ENCODE results near the gene ZHX3. TPM values are rescaled to one million over a fixed set of nuclear protein-coding genes. Genes with fewer than 3 reads are reported as not detected.

ZHX3 gene
- total RNA-seq, 4 donors from 2014 or later: 89.3 to 173 (median 156) TPM

DNA sequence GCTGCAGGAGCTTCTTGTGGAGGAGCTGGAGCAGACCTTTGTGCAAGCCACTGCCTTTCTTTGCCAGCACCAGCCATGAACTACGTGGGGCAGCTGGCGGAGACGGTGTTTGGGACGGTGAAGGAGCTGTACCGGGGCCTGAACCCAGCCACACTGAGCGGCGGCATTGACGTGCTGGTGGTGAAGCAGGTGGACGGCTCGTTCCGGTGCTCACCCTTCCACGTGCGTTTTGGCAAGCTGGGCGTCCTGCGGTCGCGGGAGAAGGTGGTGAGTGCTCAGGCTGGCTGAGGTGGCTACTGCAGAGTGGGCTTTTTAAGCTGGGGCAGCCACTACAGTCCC lies 28.2 kb upstream of the ZHX3 start:
- no peaks in the 10 kb centered on the region for H3K27me3 ChIP-seq
- H3K36me3 ChIP-seq: peaks cover 3 to 56% (median 32%) of the 10 kb centered on the region in 4 donors
- H3K4me3 ChIP-seq: no peak overlapping the region
- H3K9me3 ChIP-seq: no peaks in the 10 kb centered on the region
- 90% methylated on average over 17 of the region's 17 CpGs for WGBS
- DNase-seq (ENCODE audit: extremely low spot score): no peak
- intact Hi-C loops (cut with DNase I): loop anchor here (10.0 kb wide), 1 partner anchor 381 kb away; no protein-coding TSS in a partner anchor
- TF ChIP-seq EP300 (IDR thresholded peaks at IDR 0.05): no peak
- TF ChIP-seq, protein P1, sequence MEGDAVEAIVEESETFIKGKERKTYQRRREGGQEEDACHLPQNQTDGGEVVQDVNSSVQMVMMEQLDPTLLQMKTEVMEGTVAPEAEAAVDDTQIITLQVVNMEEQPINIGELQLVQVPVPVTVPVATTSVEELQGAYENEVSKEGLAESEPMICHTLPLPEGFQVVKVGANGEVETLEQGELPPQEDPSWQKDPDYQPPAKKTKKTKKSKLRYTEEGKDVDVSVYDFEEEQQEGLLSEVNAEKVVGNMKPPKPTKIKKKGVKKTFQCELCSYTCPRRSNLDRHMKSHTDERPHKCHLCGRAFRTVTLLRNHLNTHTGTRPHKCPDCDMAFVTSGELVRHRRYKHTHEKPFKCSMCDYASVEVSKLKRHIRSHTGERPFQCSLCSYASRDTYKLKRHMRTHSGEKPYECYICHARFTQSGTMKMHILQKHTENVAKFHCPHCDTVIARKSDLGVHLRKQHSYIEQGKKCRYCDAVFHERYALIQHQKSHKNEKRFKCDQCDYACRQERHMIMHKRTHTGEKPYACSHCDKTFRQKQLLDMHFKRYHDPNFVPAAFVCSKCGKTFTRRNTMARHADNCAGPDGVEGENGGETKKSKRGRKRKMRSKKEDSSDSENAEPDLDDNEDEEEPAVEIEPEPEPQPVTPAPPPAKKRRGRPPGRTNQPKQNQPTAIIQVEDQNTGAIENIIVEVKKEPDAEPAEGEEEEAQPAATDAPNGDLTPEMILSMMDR (IDR thresholded peaks at IDR 0.05): no peak
- TF ChIP-seq POLR2AphosphoS5 (IDR thresholded peaks at IDR 0.05): no peak
- no peak for TF ChIP-seq POLR2A (IDR thresholded peaks at IDR 0.05; ENCODE audit: low read depth)
- H3K27ac ChIP-seq (replicated peaks in 1 of 4): no peak overlapping the region
- peaks cover 8 to 22% (median 13%) of the 10 kb centered on the region in 4 donors for H3K4me1 ChIP-seq

DNA sequence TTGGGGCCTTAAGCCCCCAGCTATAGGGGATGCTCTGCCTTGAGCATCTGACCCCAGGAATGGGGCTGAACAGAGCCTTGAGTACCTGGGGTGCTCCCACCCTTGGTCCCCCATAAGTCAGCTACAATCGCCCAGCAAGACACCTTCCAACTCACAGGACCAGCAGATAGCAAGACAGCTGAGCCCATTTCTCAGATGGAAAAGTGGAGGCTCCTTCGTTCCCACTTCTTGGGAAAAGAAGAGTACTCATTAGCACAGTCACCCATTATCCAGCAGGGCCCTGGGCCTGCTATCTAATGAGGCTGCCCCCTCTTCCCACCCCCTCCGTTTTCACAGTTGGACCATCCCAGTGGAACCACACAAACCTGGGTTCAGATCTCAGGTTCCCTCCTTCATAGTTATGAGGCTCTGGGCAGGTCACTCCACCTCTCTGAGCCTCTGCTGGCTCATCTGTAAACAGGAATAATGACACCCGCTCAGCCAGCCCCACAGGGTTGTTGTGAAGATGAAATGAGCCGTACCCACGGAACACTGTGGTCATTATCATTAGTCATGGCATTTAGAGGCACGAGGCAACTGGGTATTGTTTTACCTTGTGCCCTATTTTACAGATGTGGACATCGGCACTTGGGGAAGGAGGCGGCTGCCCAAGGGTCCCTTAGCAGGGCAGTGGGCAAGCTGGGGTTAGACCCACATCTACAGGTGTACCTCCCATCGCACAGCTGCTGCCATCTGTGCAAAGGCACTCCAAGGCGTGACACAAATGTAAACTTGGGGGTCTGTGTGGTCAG lies 27.6 kb upstream of the ZHX3 start:
- DNase-seq (ENCODE audit: extremely low spot score): no peak
- 89% methylated on average over 10 of the region's 11 CpGs for WGBS
- Histone ChIP-seq H3K4me1 (peaks cover 10 to 28% (median 18%) of the 10 kb centered on the region in 4 donors), H3K4me3 (no peak overlapping the region), H3K9me3 (no peaks in the 10 kb centered on the region), H3K36me3 (peaks cover 3 to 50% (median 28%) of the 10 kb centered on the region in 4 donors), H3K27ac (replicated peaks in 1 of 4) (no peak overlapping the region), H3K27me3 (no peaks in the 10 kb centered on the region)
- intact Hi-C loops (cut with DNase I): loop anchor here (5.0 to 10.0 kb wide), 3 partner anchors 62 to 380 kb away; partner anchors contain the start of gene PLCG1
- TF ChIP-seq POLR2AphosphoS5 (IDR thresholded peaks at IDR 0.05) (no peak), POLR2A (IDR thresholded peaks at IDR 0.05; ENCODE audit: low read depth) (no peak), EP300 (IDR thresholded peaks at IDR 0.05) (no peak)
- TF ChIP-seq, protein P1 (IDR thresholded peaks at IDR 0.05): no peak

DNA sequence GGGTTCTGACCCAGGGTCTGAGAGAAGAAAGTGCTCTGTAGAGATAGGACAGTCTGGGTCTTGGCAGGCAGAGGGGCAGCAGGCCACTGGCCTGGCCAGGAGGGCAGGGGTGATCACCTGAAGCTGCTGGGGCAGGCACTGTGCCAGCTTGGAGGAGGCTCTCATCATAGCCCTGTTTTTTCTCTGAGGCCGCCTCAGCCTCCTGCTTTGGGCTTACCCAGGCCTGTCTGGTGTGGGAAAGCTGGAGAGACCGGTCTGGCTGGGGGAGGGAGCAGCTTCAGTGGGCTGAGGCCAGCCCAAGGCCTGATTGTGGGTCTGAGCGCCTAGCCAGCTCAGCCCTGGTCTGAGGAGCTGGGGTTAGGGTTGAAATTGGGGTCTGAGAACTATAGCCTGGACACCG lies 26.9 kb upstream of the ZHX3 start:
- no peak overlapping the region for H3K4me3 ChIP-seq
- intact Hi-C loops (cut with DNase I): loop anchor here (5.0 to 10.0 kb wide), 3 partner anchors 63 to 380 kb away; partner anchors contain the start of gene PLCG1
- no peaks in the 10 kb centered on the region for H3K27me3 ChIP-seq
- WGBS: 94% methylated on average over 4 of the region's 4 CpGs
- TF ChIP-seq, protein P1 (IDR thresholded peaks at IDR 0.05): no peak
- TF ChIP-seq POLR2A (IDR thresholded peaks at IDR 0.05; ENCODE audit: low read depth) (no peak), POLR2AphosphoS5 (IDR thresholded peaks at IDR 0.05) (no peak), EP300 (IDR thresholded peaks at IDR 0.05) (no peak)
- peaks cover 3 to 43% (median 22%) of the 10 kb centered on the region in 4 donors for H3K36me3 ChIP-seq
- DNase-seq (ENCODE audit: extremely low spot score): no peak
- H3K4me1 ChIP-seq: peaks cover 15 to 34% (median 25%) of the 10 kb centered on the region in 4 donors
- H3K9me3 ChIP-seq: no peaks in the 10 kb centered on the region
- no peak overlapping the region for H3K27ac ChIP-seq (replicated peaks in 1 of 4)

DNA sequence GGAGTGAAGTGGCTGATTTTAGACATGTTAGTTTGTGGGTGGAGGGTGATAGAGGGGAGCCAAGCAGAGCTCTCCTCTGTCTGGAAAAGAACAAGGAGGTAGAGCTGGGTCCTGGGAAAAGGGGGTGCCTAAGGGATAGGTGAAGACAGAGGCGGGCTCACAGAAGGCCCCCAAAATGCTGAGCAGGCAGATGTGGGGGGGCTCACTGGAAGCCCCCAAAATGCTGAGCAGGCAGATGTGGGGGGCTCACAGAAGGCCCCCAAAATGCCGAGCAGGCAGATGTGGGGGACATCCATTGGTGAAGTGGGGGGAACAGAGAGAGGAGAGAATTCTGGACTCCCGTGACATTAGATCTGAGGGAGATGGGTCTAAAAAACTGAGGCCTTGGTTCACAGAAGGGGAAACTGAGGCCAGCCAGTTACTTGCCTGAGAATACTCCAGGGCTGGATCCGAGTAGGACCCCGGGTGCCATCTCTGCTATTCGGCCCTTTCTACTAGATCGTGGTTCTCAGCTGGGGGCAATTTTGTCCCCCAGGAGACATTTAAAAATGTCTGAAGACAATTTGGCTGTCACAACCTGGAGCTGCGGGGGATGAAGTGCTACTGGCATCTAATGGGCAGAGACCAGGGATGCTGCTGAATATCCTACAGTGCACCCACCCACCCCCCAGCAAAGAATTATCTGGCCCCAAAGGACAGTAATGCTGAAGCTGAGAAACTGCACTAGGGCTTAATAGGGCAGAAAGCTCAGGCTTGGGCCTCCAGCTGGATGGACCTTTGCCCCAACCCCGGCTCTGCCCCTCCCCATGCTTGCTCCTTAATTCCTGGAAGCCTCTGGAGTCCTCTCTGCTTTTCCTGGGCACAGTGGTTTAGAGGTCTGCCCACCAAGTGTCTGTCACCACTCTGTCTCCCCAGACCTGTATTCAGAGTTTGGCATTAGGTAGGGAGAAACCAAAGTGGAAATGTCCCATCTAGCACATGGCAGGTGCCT lies 25.2 kb upstream of the ZHX3 start:
- no peak overlapping the region for H3K4me3 ChIP-seq
- H3K27me3 ChIP-seq: no peaks in the 10 kb centered on the region
- H3K4me1 ChIP-seq: peaks cover 15 to 40% (median 29%) of the 10 kb centered on the region in 4 donors
- intact Hi-C loops (cut with DNase I): loop anchor here (5.0 to 10.0 kb wide), 3 partner anchors 65 to 378 kb away; partner anchors contain the start of gene PLCG1
- 95% methylated on average over 8 of the region's 9 CpGs for WGBS
- H3K27ac ChIP-seq (replicated peaks in 1 of 4): peak overlapping the region in 1 of 4 donors; percentile 79
- H3K9me3 ChIP-seq: no peaks in the 10 kb centered on the region
- H3K36me3 ChIP-seq: peaks cover 0 to 26% (median 11%) of the 10 kb centered on the region in 4 donors
- TF ChIP-seq POLR2A (IDR thresholded peaks at IDR 0.05; ENCODE audit: low read depth): no peak
- TF ChIP-seq, protein P1 (IDR thresholded peaks at IDR 0.05): no peak
- no peak for DNase-seq (ENCODE audit: extremely low spot score)

All from esophagus muscularis mucosa (tissue), 4 donors.